Fibroblast of pulmonary artery (primary cell): Measurements from ENCODE around the gene SIPA1L3.

Experiments used
- DNase-seq: peaks from one replicate; pipeline ENCODE4 v3.0.0-alpha.2; 2010; ENCODE audit warnings: low read depth
- H3K4me3 ChIP-seq: replicated peaks from 2 replicates; pipeline ENCODE4 v1.5.1; 2011; ENCODE audit warnings: low read depth, mild to moderate bottlenecking, control low read depth, low read length, moderate library complexity
- CTCF ChIP-seq: IDR thresholded peaks from 2 replicates; pipeline ENCODE4 v1.5.1; 2011; ENCODE audit warnings: mild to moderate bottlenecking, control low read depth, low read length, inconsistent platforms; ENCODE audit errors: missing control alignments

The SIPA1L3 gene

GRCh38 chr19:38078302-38078930, 171.4 kb downstream of the SIPA1L3 start:
- H3K4me3 ChIP-seq: no peak overlapping the region
- TF ChIP-seq CTCF: no peak
- DNase-seq: no peak

GRCh38 chr19:38079926-38080380, 172.9 kb downstream of the SIPA1L3 start:
- TF ChIP-seq CTCF: no peak
- peak; percentile 84 for DNase-seq
- H3K4me3 ChIP-seq: no peak overlapping the region

GRCh38 chr19:38081547-38082255, 174.7 kb downstream of the SIPA1L3 start:
- no peak overlapping the region for H3K4me3 ChIP-seq
- no peak for DNase-seq
- no peak for TF ChIP-seq CTCF

- no peak for DNase-seq
- H3K4me3 ChIP-seq: no peak overlapping the region
- no peak for TF ChIP-seq CTCF
Measured at GRCh38 chr19:38082256-38083118, 175.5 kb downstream of the SIPA1L3 start.

GRCh38 chr19:38084196-38084595, 177.2 kb downstream of the SIPA1L3 start:
- H3K4me3 ChIP-seq: no peak overlapping the region
- DNase-seq: no peak
- no peak for TF ChIP-seq CTCF

- DNase-seq: no peak
- no peak overlapping the region for H3K4me3 ChIP-seq
- no peak for TF ChIP-seq CTCF
Measured at GRCh38 chr19:38089440-38089839, 182.4 kb downstream of the SIPA1L3 start.
